Adrenal gland (tissue), 12 donors: ENCODE results near the gene SULF2. TPM values are rescaled to one million over a fixed set of nuclear protein-coding genes. Genes with fewer than 3 reads are reported as not detected.

Experiments
- DNase-seq, 7 donors: peaks; one replicate each; pipeline ENCODE4 v3.0.0-alpha.2; 2019 to 2020
- H3K27ac ChIP-seq, 5 donors: fragments of 200-600 bp; sonication (generic) in 4 of 5; 1 replicate in 3 of 5; 2 replicates in 2 of 5; pipeline versions ENCODE4 v1.5.1 to v1.8.0; 2016 to 2020; ENCODE audit warnings: mild to moderate bottlenecking in 1 of 5
- H3K27me3 ChIP-seq: fragments of 200-600 bp; 2 replicates; pipeline ENCODE4 v1.8.0; 2021
- H3K36me3 ChIP-seq, 2 donors: fragments of 200-600 bp; replicated peaks in 1 of 2; 1 replicate in 1 of 2; 2 replicates in 1 of 2; pipeline versions ENCODE4 v1.5.1 to v1.8.0; 2018 to 2022
- H3K4me1 ChIP-seq, 2 donors: fragments of 200-600 bp; replicated peaks in 1 of 2; 1 replicate in 1 of 2; 2 replicates in 1 of 2; pipeline versions ENCODE4 v1.5.1 to v1.8.0; 2018 to 2021
- H3K4me3 ChIP-seq, 4 donors: fragments of 200-600 bp; sonication (generic) in 3 of 4; one replicate each; pipeline ENCODE4 v1.5.1; 2016 to 2018
- H3K9me3 ChIP-seq, 3 donors: fragments of 200-600 bp; sonication (generic) in 1 of 3; replicated peaks in 1 of 3; 1 replicate in 2 of 3; 2 replicates in 1 of 3; pipeline versions ENCODE4 v1.5.1 to v1.8.0; 2016 to 2021
- CTCF ChIP-seq, 6 experiments: fragments of 450-650 bp in 4 of 6; fragments of 200-600 bp in 2 of 6; sonication (generic) in 1 of 6; IDR thresholded peaks; 1 replicate in 5 of 6; 2 replicates in 1 of 6; pipeline versions ENCODE4 v1.5.1 to v1.8.0; 2016 to 2021; ENCODE audit warnings: antibody characterized with exemption in 6 of 6, mild to moderate bottlenecking in 2 of 6, moderate library complexity in 1 of 6
- POLR2A ChIP-seq, 2 donors: fragments of 450-650 bp; IDR thresholded peaks; one replicate each; pipeline ENCODE4 v1.6.1; 2017; ENCODE audit warnings: antibody characterized with exemption in 2 of 2, mild to moderate bottlenecking in 2 of 2, moderate library complexity in 1 of 2
- WGBS, 4 donors: extraction: QIAGEN DNeasy Blood & Tissue Kit in 2 of 4; methylation state at CpG; one replicate each; pipeline versions ENCODE4 v1.1.5 to v1.1.7; 2013 to 2017; 5-methylcytosine and 5-hydroxymethylcytosine counted together
- intact Hi-C, 2 donors: fragments of 100-400 bp; cut with DNase I; formaldehyde crosslinking; loops; one replicate each; pipeline versions ENCODE4 v1.14.1 to v1.15.0; 2022 to 2023
- polyA plus RNA-seq, 3 donors: library from polyadenylated mRNA; stranded (reverse); fragments of 200-250 nt in 2 of 3; fragments of 350-450 nt in 1 of 3; fragmentation: Illumina TruSeq in 1 of 3; extraction: RNeasy Lipid Tissue Mini Kit (QIAGEN cat#74804) in 1 of 3; gene quantifications; one replicate each; pipeline ENCODE4 v1.2.3, GENCODE V29; 2013 to 2014
- total RNA-seq, 9 donors: library from RNA; depleted of rRNA in 4 of 9; stranded (reverse); fragments of >200 nt in 4 of 9; fragments of 120-200 nt in 1 of 9; fragmentation: NEBNext Ultra II Directional in 1 of 9; extraction: Animal tissue kit (Norgen Biotek cat#: 25700) in 1 of 9; gene quantifications; one replicate each; pipeline versions ENCODE4 v1.1.0 to v1.2.4, GENCODE V29; 2013 to 2023
- donor health status: healthy with polysubstance abuse.
- donor health status: Bipolar disorder and iron deficiency.
- donor health status: DM: yes; HTN: yes; CAD: no.
- donor health status: DM: no; HTN: no; CAD: no.
- donor health status: DM: no; HTN: no; CAD: no.
- donor health status: DM: yes; HTN: yes; CAD: no.

Gene SULF2
- total and polyA plus RNA-seq, 12 donors, result 13.5 to 42.5 (median 25.6) TPM

GRCh38 chr20:47724910-47725247 lies 60.4 kb downstream of the SULF2 start:
- Histone ChIP-seq H3K27ac (no peak overlapping the region), H3K27me3 (no peaks in the 10 kb centered on the region), H3K4me1 (peaks cover 0 to 7% of the 10 kb centered on the region in 2 donors), H3K36me3 (no peaks in the 10 kb centered on the region), H3K4me3 (no peak overlapping the region), H3K9me3 (no peaks in the 10 kb centered on the region)
- TF ChIP-seq CTCF (IDR thresholded peaks at IDR 0.05), result no peak
- TF ChIP-seq POLR2A (IDR thresholded peaks at IDR 0.05), result no peak
- WGBS, 4 donors, result 79 to 90% (median 84%) methylated on average over 5 of the region's 5 CpGs
- DNase-seq, result no peak
- intact Hi-C loops, result no loop called here

GRCh38 chr20:47724396-47724795 lies 60.9 kb downstream of the SULF2 start:
- H3K27me3 ChIP-seq, result no peaks in the 10 kb centered on the region
- DNase-seq, result no peak
- no peaks in the 10 kb centered on the region for H3K36me3 ChIP-seq
- no peak overlapping the region for H3K4me3 ChIP-seq
- intact Hi-C loops, result no loop called here
- TF ChIP-seq POLR2A (IDR thresholded peaks at IDR 0.05) (no peak), CTCF (IDR thresholded peaks at IDR 0.05) (no peak)
- H3K27ac ChIP-seq, result no peak overlapping the region
- H3K4me1 ChIP-seq, result peaks cover 0 to 7% of the 10 kb centered on the region in 2 donors
- 72 to 78% (median 74%) methylated on average over 4 to 6 of the region's 6 CpGs for WGBS, 4 donors
- H3K9me3 ChIP-seq, result no peaks in the 10 kb centered on the region

- H3K4me3 ChIP-seq, result no peak overlapping the region
- no peaks in the 10 kb centered on the region for H3K27me3 ChIP-seq
- no peak for DNase-seq
- intact Hi-C loops, result no loop called here
- WGBS, 4 donors, result 78 to 87% (median 81%) methylated on average over 11 of the region's 11 CpGs
- peaks cover 0 to 7% of the 10 kb centered on the region in 2 donors for H3K4me1 ChIP-seq
- H3K36me3 ChIP-seq, result no peaks in the 10 kb centered on the region
- no peaks in the 10 kb centered on the region for H3K9me3 ChIP-seq
- TF ChIP-seq CTCF (IDR thresholded peaks at IDR 0.05) (no peak), POLR2A (IDR thresholded peaks at IDR 0.05) (no peak)
- H3K27ac ChIP-seq, result no peak overlapping the region
Observed at GRCh38 chr20:47723322-47723721, 62.0 kb downstream of the SULF2 start.

- intact Hi-C loops, result no loop called here
- Histone ChIP-seq H3K27ac (no peak overlapping the region), H3K36me3 (no peaks in the 10 kb centered on the region), H3K4me3 (no peak overlapping the region), H3K4me1 (peaks cover 0 to 7% of the 10 kb centered on the region in 2 donors), H3K9me3 (no peaks in the 10 kb centered on the region), H3K27me3 (no peaks in the 10 kb centered on the region)
- TF ChIP-seq POLR2A (IDR thresholded peaks at IDR 0.05) (no peak), CTCF (IDR thresholded peaks at IDR 0.05) (no peak)
- DNase-seq, result peak in 2 of 7 donors; percentile 34 to 43
- WGBS, 4 donors, result 15 to 22% (median 20%) methylated on average over 7 of the region's 7 CpGs
Observed at GRCh38 chr20:47720636-47721427, 64.4 kb downstream of the SULF2 start.
